Activated naive CD4-positive, alpha-beta T cell treated with anti-CD3 and anti-CD28 coated beads for 36 hours (primary cell): ENCODE results near the gene TMEM252. TPM values are rescaled to one million over a fixed set of nuclear protein-coding genes. Genes with fewer than 3 reads are reported as not detected.

Experiments
- CTCF ChIA-PET: fragments of 350-600 bp; sonication (Branson Sonifier 250); formaldehyde crosslinking; loops from one replicate; lab custom pipeline; 2021; ENCODE audit warnings: antibody characterized with exemption; lab: Charles Lee
- DNase-seq: peaks from one replicate; pipeline ENCODE4 v3.0.0-alpha.2; 2020
- H3K27ac Mint-ChIP-seq: one replicate; pipeline ENCODE4 v1.8.0; 2021; ENCODE audit warnings: mild to moderate bottlenecking, mixed read lengths
- H3K27me3 Mint-ChIP-seq: one replicate; pipeline ENCODE4 v1.8.0; 2021; ENCODE audit warnings: low read depth, mixed read lengths
- H3K36me3 Mint-ChIP-seq: one replicate; pipeline ENCODE4 v1.8.0; 2021; ENCODE audit warnings: low read depth, mixed read lengths
- H3K4me1 Mint-ChIP-seq: one replicate; pipeline ENCODE4 v1.8.0; 2021; ENCODE audit warnings: low read depth, mixed read lengths
- H3K4me3 Mint-ChIP-seq: one replicate; pipeline ENCODE4 v1.8.0; 2021; ENCODE audit warnings: mild to moderate bottlenecking, moderate library complexity, mixed read lengths
- H3K9me3 Mint-ChIP-seq: one replicate; pipeline ENCODE4 v1.8.0; 2021; ENCODE audit warnings: mixed read lengths
- intact Hi-C: fragments of 100-400 bp; cut with micrococcal nuclease; formaldehyde crosslinking; loops from one replicate; pipeline ENCODE4 v1.15.1; 2023
- total RNA-seq, 2 experiments: library from RNA; stranded (reverse); gene quantifications; one replicate each; pipeline ENCODE4 v1.2.3, GENCODE V29; 2021

The TMEM252 gene
- total RNA-seq, 2 experiments from 2014 or later, result not detected

- H3K27ac Mint-ChIP-seq, result no peak overlapping the region
- H3K36me3 Mint-ChIP-seq, result no peaks in the 10 kb centered on the region
- DNase-seq, result no peak
- H3K27me3 Mint-ChIP-seq, result peaks cover 27% of the 10 kb centered on the region
- no peaks in the 10 kb centered on the region for H3K9me3 Mint-ChIP-seq
- H3K4me1 Mint-ChIP-seq, result peaks cover 8% of the 10 kb centered on the region
- intact Hi-C loops, result loop anchor here (10.0 kb wide), 1 partner anchor 204 kb away; the partner anchor contains the start of gene PGM5
- CTCF ChIA-PET, result interaction anchor here (1.3 to 2.3 kb wide), 3 partner anchors 9 to 441 kb away, joined by 3 to 16 read pairs (median 10); no protein-coding TSS in a partner anchor
- no peak overlapping the region for H3K4me3 Mint-ChIP-seq
Observed at GRCh38 chr9:68558545-68558944, 17.9 kb upstream of the TMEM252 start.

- no peak for DNase-seq
- intact Hi-C loops, result loop anchor here (10.0 kb wide), 1 partner anchor 201 kb away; the partner anchor contains the start of gene PGM5
- Mint-ChIP-seq H3K4me3 (no peak overlapping the region), H3K27me3 (peaks cover 11% of the 10 kb centered on the region), H3K9me3 (no peaks in the 10 kb centered on the region), H3K27ac (no peak overlapping the region), H3K36me3 (no peaks in the 10 kb centered on the region), H3K4me1 (peaks cover 8% of the 10 kb centered on the region)
- CTCF ChIA-PET, result interaction anchor here (1.5 kb wide), 1 partner anchor 13 kb away, joined by 4 read pairs; no protein-coding TSS in a partner anchor
Observed at GRCh38 chr9:68555437-68556150, 14.9 kb upstream of the TMEM252 start.

GRCh38 chr9:68552700-68553476 lies 12.2 kb upstream of the TMEM252 start:
- intact Hi-C loops, result loop anchor here (10.0 kb wide), 1 partner anchor 198 kb away; the partner anchor contains the start of gene PGM5
- Mint-ChIP-seq H3K36me3 (no peaks in the 10 kb centered on the region), H3K4me1 (no peaks in the 10 kb centered on the region), H3K27ac (no peak overlapping the region), H3K9me3 (no peaks in the 10 kb centered on the region), H3K27me3 (peaks cover 6% of the 10 kb centered on the region), H3K4me3 (no peak overlapping the region)
- CTCF ChIA-PET, result interaction anchor here (0.7 kb wide), 1 partner anchor 15 kb away, joined by 6 read pairs; no protein-coding TSS in a partner anchor
- DNase-seq, result no peak

GRCh38 chr9:68551191-68551590 lies 10.5 kb upstream of the TMEM252 start:
- CTCF ChIA-PET, result interaction anchor here (0.8 to 1.2 kb wide), 2 partner anchors 9 to 17 kb away, joined by 3 read pairs; no protein-coding TSS in a partner anchor
- Mint-ChIP-seq H3K4me3 (no peak overlapping the region), H3K27me3 (peaks cover 3% of the 10 kb centered on the region), H3K4me1 (no peaks in the 10 kb centered on the region), H3K27ac (no peak overlapping the region), H3K9me3 (no peaks in the 10 kb centered on the region), H3K36me3 (no peaks in the 10 kb centered on the region)
- intact Hi-C loops, result loop anchor here (10.0 kb wide), 1 partner anchor 196 kb away; the partner anchor contains the start of gene PGM5
- DNase-seq, result no peak

GRCh38 chr9:68548241-68548640 lies 7.6 kb upstream of the TMEM252 start:
- Mint-ChIP-seq H3K36me3 (no peaks in the 10 kb centered on the region), H3K27me3 (peaks cover 9% of the 10 kb centered on the region), H3K9me3 (no peaks in the 10 kb centered on the region), H3K27ac (no peak overlapping the region), H3K4me3 (no peak overlapping the region), H3K4me1 (no peaks in the 10 kb centered on the region)
- CTCF ChIA-PET, result interaction anchor here (1.6 kb wide), 1 partner anchor 12 kb away, joined by 6 read pairs; no protein-coding TSS in a partner anchor
- intact Hi-C loops, result no loop called here
- no peak for DNase-seq

- CTCF ChIA-PET, result no interaction called here
- no peak for DNase-seq
- intact Hi-C loops, result no loop called here
- Mint-ChIP-seq H3K4me3 (no peak overlapping the region), H3K9me3 (no peaks in the 10 kb centered on the region), H3K4me1 (no peaks in the 10 kb centered on the region), H3K36me3 (no peaks in the 10 kb centered on the region), H3K27me3 (peaks cover 5% of the 10 kb centered on the region), H3K27ac (no peak overlapping the region)
Observed at GRCh38 chr9:68547417-68547816, 6.7 kb upstream of the TMEM252 start.

- CTCF ChIA-PET, result no interaction called here
- Mint-ChIP-seq H3K36me3 (no peaks in the 10 kb centered on the region), H3K27ac (no peak overlapping the region), H3K4me1 (no peaks in the 10 kb centered on the region), H3K9me3 (no peaks in the 10 kb centered on the region), H3K4me3 (no peak overlapping the region), H3K27me3 (peaks cover 5% of the 10 kb centered on the region)
- intact Hi-C loops, result no loop called here
- DNase-seq, result no peak
Observed at GRCh38 chr9:68546596-68547390, 6.1 kb upstream of the TMEM252 start.

GRCh38 chr9:68545033-68545705 lies 4.5 kb upstream of the TMEM252 start:
- Mint-ChIP-seq H3K4me3 (no peak overlapping the region), H3K4me1 (no peaks in the 10 kb centered on the region), H3K36me3 (no peaks in the 10 kb centered on the region), H3K9me3 (no peaks in the 10 kb centered on the region), H3K27ac (no peak overlapping the region), H3K27me3 (peaks cover 8% of the 10 kb centered on the region)
- intact Hi-C loops, result no loop called here
- DNase-seq, result no peak
- CTCF ChIA-PET, result no interaction called here

- no peaks in the 10 kb centered on the region for H3K36me3 Mint-ChIP-seq
- intact Hi-C loops, result no loop called here
- peaks cover 13% of the 10 kb centered on the region for H3K27me3 Mint-ChIP-seq
- H3K4me1 Mint-ChIP-seq, result no peaks in the 10 kb centered on the region
- H3K4me3 Mint-ChIP-seq, result no peak overlapping the region
- CTCF ChIA-PET, result interaction anchor here (0.9 to 1.8 kb wide), 2 partner anchors 19 to 408 kb away, joined by 3 to 4 read pairs; no protein-coding TSS in a partner anchor
- DNase-seq, result no peak
- H3K27ac Mint-ChIP-seq, result no peak overlapping the region
- no peaks in the 10 kb centered on the region for H3K9me3 Mint-ChIP-seq
Observed at GRCh38 chr9:68541568-68541967, 885 bp upstream of the TMEM252 start.

- no peaks in the 10 kb centered on the region for H3K4me1 Mint-ChIP-seq
- intact Hi-C loops, result no loop called here
- DNase-seq, result no peak
- H3K9me3 Mint-ChIP-seq, result no peaks in the 10 kb centered on the region
- no peaks in the 10 kb centered on the region for H3K36me3 Mint-ChIP-seq
- CTCF ChIA-PET, result no interaction called here
- H3K27ac Mint-ChIP-seq, result no peak overlapping the region
- H3K27me3 Mint-ChIP-seq, result peaks cover 8% of the 10 kb centered on the region
- no peak overlapping the region for H3K4me3 Mint-ChIP-seq
Observed at GRCh38 chr9:68538200-68538599, 2.5 kb downstream of the TMEM252 start.

GRCh38 chr9:68537616-68537880 lies 3.1 kb downstream of the TMEM252 start:
- no peak for DNase-seq
- no peaks in the 10 kb centered on the region for H3K9me3 Mint-ChIP-seq
- peaks cover 8% of the 10 kb centered on the region for H3K27me3 Mint-ChIP-seq
- CTCF ChIA-PET, result no interaction called here
- no peaks in the 10 kb centered on the region for H3K36me3 Mint-ChIP-seq
- H3K4me3 Mint-ChIP-seq, result no peak overlapping the region
- no peaks in the 10 kb centered on the region for H3K4me1 Mint-ChIP-seq
- no peak overlapping the region for H3K27ac Mint-ChIP-seq
- intact Hi-C loops, result no loop called here
